Measurements from ENCODE around the gene CDK10. TPM values are rescaled to one million over a fixed set of nuclear protein-coding genes. Genes with fewer than 3 reads are reported as not detected.

The CDK10 gene
- polyA plus RNA-seq, 1 donor from 2014 or later = 126 TPM

- no peaks in the 10 kb centered on the region for H3K9me2 ChIP-seq (ENCODE audit: insufficient read depth, low read length)
- no peaks in the 10 kb centered on the region for H4K20me1 ChIP-seq (ENCODE audit: insufficient read depth)
- H2AFZ ChIP-seq (ENCODE audit: low read depth, low read length) = no peak overlapping the region
- H3K9ac ChIP-seq (ENCODE audit: low read length) = no peak overlapping the region
- no peaks in the 10 kb centered on the region for H3K79me2 ChIP-seq (replicated peaks; ENCODE audit: insufficient read depth, low read length)
- no peak overlapping the region for H3K27ac ChIP-seq (ENCODE audit: low read length)
- no peaks in the 10 kb centered on the region for H3F3A ChIP-seq (ENCODE audit: insufficient read depth, low read length, poor library complexity, severe bottlenecking)
- no peak overlapping the region for H3K4me3 ChIP-seq (ENCODE audit: low read length)
- H3K27me3 ChIP-seq (ENCODE audit: insufficient read depth, low read depth, low read length) = no peaks in the 10 kb centered on the region
- no peak overlapping the region for H3K4me2 ChIP-seq (ENCODE audit: low read length)
- no peaks in the 10 kb centered on the region for H3K9me3 ChIP-seq (ENCODE audit: low read length)
- TF ChIP-seq TAF1 (IDR thresholded peaks at IDR 0.05; ENCODE audit: low read depth) (no peak), SMC3 (conservative IDR thresholded peaks at IDR 0.05; ENCODE audit: poor library complexity) (no peak), RAD21 (conservative IDR thresholded peaks at IDR 0.05) (no peak), MXI1 (conservative IDR thresholded peaks at IDR 0.05; ENCODE audit: poor library complexity, severe bottlenecking) (no peak), EP300 (conservative IDR thresholded peaks at IDR 0.05; ENCODE audit: poor library complexity, severe bottlenecking) (no peak), EZH2 (IDR thresholded peaks at IDR 0.05; ENCODE audit: borderline replicate concordance, insufficient read depth, low read length, poor library complexity, severe bottlenecking) (no peak), POLR2AphosphoS5 (IDR thresholded peaks at IDR 0.05) (no peak)
- TF ChIP-seq, protein P1, sequence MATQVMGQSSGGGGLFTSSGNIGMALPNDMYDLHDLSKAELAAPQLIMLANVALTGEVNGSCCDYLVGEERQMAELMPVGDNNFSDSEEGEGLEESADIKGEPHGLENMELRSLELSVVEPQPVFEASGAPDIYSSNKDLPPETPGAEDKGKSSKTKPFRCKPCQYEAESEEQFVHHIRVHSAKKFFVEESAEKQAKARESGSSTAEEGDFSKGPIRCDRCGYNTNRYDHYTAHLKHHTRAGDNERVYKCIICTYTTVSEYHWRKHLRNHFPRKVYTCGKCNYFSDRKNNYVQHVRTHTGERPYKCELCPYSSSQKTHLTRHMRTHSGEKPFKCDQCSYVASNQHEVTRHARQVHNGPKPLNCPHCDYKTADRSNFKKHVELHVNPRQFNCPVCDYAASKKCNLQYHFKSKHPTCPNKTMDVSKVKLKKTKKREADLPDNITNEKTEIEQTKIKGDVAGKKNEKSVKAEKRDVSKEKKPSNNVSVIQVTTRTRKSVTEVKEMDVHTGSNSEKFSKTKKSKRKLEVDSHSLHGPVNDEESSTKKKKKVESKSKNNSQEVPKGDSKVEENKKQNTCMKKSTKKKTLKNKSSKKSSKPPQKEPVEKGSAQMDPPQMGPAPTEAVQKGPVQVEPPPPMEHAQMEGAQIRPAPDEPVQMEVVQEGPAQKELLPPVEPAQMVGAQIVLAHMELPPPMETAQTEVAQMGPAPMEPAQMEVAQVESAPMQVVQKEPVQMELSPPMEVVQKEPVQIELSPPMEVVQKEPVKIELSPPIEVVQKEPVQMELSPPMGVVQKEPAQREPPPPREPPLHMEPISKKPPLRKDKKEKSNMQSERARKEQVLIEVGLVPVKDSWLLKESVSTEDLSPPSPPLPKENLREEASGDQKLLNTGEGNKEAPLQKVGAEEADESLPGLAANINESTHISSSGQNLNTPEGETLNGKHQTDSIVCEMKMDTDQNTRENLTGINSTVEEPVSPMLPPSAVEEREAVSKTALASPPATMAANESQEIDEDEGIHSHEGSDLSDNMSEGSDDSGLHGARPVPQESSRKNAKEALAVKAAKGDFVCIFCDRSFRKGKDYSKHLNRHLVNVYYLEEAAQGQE (IDR thresholded peaks at IDR 0.05; ENCODE audit: borderline replicate concordance) = no peak
- TF ChIP-seq, protein P2, sequence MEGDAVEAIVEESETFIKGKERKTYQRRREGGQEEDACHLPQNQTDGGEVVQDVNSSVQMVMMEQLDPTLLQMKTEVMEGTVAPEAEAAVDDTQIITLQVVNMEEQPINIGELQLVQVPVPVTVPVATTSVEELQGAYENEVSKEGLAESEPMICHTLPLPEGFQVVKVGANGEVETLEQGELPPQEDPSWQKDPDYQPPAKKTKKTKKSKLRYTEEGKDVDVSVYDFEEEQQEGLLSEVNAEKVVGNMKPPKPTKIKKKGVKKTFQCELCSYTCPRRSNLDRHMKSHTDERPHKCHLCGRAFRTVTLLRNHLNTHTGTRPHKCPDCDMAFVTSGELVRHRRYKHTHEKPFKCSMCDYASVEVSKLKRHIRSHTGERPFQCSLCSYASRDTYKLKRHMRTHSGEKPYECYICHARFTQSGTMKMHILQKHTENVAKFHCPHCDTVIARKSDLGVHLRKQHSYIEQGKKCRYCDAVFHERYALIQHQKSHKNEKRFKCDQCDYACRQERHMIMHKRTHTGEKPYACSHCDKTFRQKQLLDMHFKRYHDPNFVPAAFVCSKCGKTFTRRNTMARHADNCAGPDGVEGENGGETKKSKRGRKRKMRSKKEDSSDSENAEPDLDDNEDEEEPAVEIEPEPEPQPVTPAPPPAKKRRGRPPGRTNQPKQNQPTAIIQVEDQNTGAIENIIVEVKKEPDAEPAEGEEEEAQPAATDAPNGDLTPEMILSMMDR (IDR thresholded peaks at IDR 0.05; ENCODE audit: poor library complexity, severe bottlenecking) = no peak
- no peaks in the 10 kb centered on the region for H3K36me3 ChIP-seq (ENCODE audit: insufficient read depth, low read length)
Measured at GRCh38 chr16:89744813-89745212, 58.3 kb downstream of the CDK10 start.

Other genes with a start within 250 kb of the CDK10 start
- gene ANKRD11, start 196.1 kb upstream of the CDK10 start, polyA plus RNA-seq = 32.5 and 53.7 TPM in 2 replicates
- gene SPG7, start 178.3 kb upstream of the CDK10 start, polyA plus RNA-seq = 216 and 248 TPM in 2 replicates
- 2,635 and 2,685 TPM in 2 replicates for gene RPL13, start 126.0 kb upstream of the CDK10 start, polyA plus RNA-seq
- 0.15 and 3.8 TPM in 2 replicates for gene CPNE7, start 110.9 kb upstream of the CDK10 start, polyA plus RNA-seq
- 0.33 and 0.96 TPM in 2 replicates for gene DPEP1, start 73.0 kb upstream of the CDK10 start, polyA plus RNA-seq
- gene CHMP1A, start 29.0 kb upstream of the CDK10 start, polyA plus RNA-seq = 113 and 150 TPM in 2 replicates
- 16.0 and 24.8 TPM in 2 replicates for gene SPATA33, start 28.9 kb upstream of the CDK10 start, polyA plus RNA-seq
- 39.1 and 42.3 TPM in 2 replicates for gene SPATA2L, start 15.0 kb downstream of the CDK10 start, polyA plus RNA-seq
- gene VPS9D1, start 34.2 kb downstream of the CDK10 start, polyA plus RNA-seq = 29.9 and 37.2 TPM in 2 replicates
- gene ZNF276, start 34.8 kb downstream of the CDK10 start, polyA plus RNA-seq = 31.8 and 35.4 TPM in 2 replicates
- 10.2 and 13.3 TPM in 2 replicates for gene FANCA, start 130.0 kb downstream of the CDK10 start, polyA plus RNA-seq
- 45.0 and 54.1 TPM in 2 replicates for gene SPIRE2, start 141.8 kb downstream of the CDK10 start, polyA plus RNA-seq
- gene TCF25, start 186.9 kb downstream of the CDK10 start, polyA plus RNA-seq = 200 and 240 TPM in 2 replicates
- gene MC1R, start 232.2 kb downstream of the CDK10 start, polyA plus RNA-seq = 21.3 and 27.6 TPM in 2 replicates
- gene TUBB3, start 236.7 kb downstream of the CDK10 start, polyA plus RNA-seq = 2,442 and 2,885 TPM in 2 replicates

All from neural cell (in vitro differentiated cells).